NCI-H1694 (cell line): Measurements from ENCODE around the gene CREB3L2.
"Not testable (repeated sequence)": the region's sequence is repeated elsewhere in the genome, so short reads cannot be mapped to it uniquely, and the experiment has no call there.

ENCODE experiments used
- DNase-seq: peaks from one replicate; lab custom pipeline; 2025; lab: John Stamatoyannopoulos, UW

The CREB3L2 gene

GRCh38 chr7:137968339-137968738 lies 33.5 kb downstream of the CREB3L2 start:
- not testable (repeated sequence) for DNase-seq

GRCh38 chr7:137967143-137968018 lies 34.5 kb downstream of the CREB3L2 start:
- no peak for DNase-seq

GRCh38 chr7:137966641-137967142 lies 35.2 kb downstream of the CREB3L2 start:
- DNase-seq: no peak

- no peak for DNase-seq
Observed at GRCh38 chr7:137965942-137966640, 35.8 kb downstream of the CREB3L2 start.

GRCh38 chr7:137964824-137965545 lies 36.9 kb downstream of the CREB3L2 start:
- DNase-seq: no peak

- no peak for DNase-seq
Observed at GRCh38 chr7:137962875-137963507, 38.9 kb downstream of the CREB3L2 start.

- DNase-seq: no peak
Observed at GRCh38 chr7:137962491-137962874, 39.4 kb downstream of the CREB3L2 start.

GRCh38 chr7:137961200-137962177 lies 40.4 kb downstream of the CREB3L2 start:
- no peak for DNase-seq

GRCh38 chr7:137960020-137960419 lies 41.9 kb downstream of the CREB3L2 start:
- DNase-seq: no peak

- DNase-seq: no peak
Observed at GRCh38 chr7:137958470-137959431, 43.1 kb downstream of the CREB3L2 start.

GRCh38 chr7:137957887-137958286 lies 44.0 kb downstream of the CREB3L2 start:
- no peak for DNase-seq

GRCh38 chr7:137956591-137956990 lies 45.3 kb downstream of the CREB3L2 start:
- no peak for DNase-seq

- DNase-seq: no peak
Observed at GRCh38 chr7:137956183-137956582, 45.7 kb downstream of the CREB3L2 start.

- DNase-seq: no peak
Observed at GRCh38 chr7:137954614-137955013, 47.3 kb downstream of the CREB3L2 start.

GRCh38 chr7:137953665-137954470 lies 48.0 kb downstream of the CREB3L2 start:
- DNase-seq: no peak

- no peak for DNase-seq
Observed at GRCh38 chr7:137953043-137953664, 48.7 kb downstream of the CREB3L2 start.

- no peak for DNase-seq
Observed at GRCh38 chr7:137952426-137952805, 49.5 kb downstream of the CREB3L2 start.
